Natural killer cell (primary cell): Measurements from ENCODE around the gene TRAF3IP1. TPM values are rescaled to one million over a fixed set of nuclear protein-coding genes. Genes with fewer than 3 reads are reported as not detected.
A peak's percentile ranks its signal among the peaks of the same experiment; 100 is the strongest.

Experiments
- ATAC-seq, 3 donors: fragments of 150-1000 bp in 2 of 3; fragments of 200-7000 bp in 1 of 3; cut with Tn5 transposase; 1 replicate in 1 of 3; 2 replicates in 2 of 3; pipeline ENCODE4 v1.10.0; 2021; ENCODE audit warnings: mild to moderate bottlenecking in 2 of 3, moderate library complexity in 2 of 3
- DNase-seq, 2 donors: peaks; one replicate each; pipeline versions ENCODE4 v3.0.0 to v3.0.0-alpha.2; 2013 to 2021; ENCODE audit warnings: mixed read lengths in 1 of 2
- H3K27ac ChIP-seq: one replicate; pipeline ENCODE4 v1.5.1; 2013; ENCODE audit warnings: mild to moderate bottlenecking, low read length
- H3K27me3 ChIP-seq: one replicate; pipeline ENCODE4 v1.6.1; 2013; ENCODE audit warnings: low read length; ENCODE audit not compliant: control insufficient read depth, insufficient read depth
- H3K36me3 ChIP-seq: one replicate; pipeline ENCODE4 v1.6.1; 2013; ENCODE audit warnings: low read length; ENCODE audit not compliant: control insufficient read depth, insufficient read depth
- H3K4me1 ChIP-seq: one replicate; pipeline ENCODE4 v1.6.1; 2013; ENCODE audit warnings: low read length; ENCODE audit not compliant: control insufficient read depth, insufficient read depth
- H3K4me3 ChIP-seq: one replicate; pipeline ENCODE4 v1.5.1; 2013; ENCODE audit warnings: low read length
- H3K9me3 ChIP-seq: one replicate; pipeline ENCODE4 v1.6.1; 2013; ENCODE audit warnings: low read length; ENCODE audit not compliant: control insufficient read depth, insufficient read depth
- H3K27ac Mint-ChIP-seq, 2 donors: one replicate each; pipeline ENCODE4 v1.8.0; 2022; ENCODE audit warnings: mild to moderate bottlenecking in 2 of 2, mixed read lengths in 2 of 2, moderate library complexity in 1 of 2
- H3K27me3 Mint-ChIP-seq, 2 donors: one replicate each; pipeline ENCODE4 v1.8.0; 2022; ENCODE audit warnings: low read depth in 2 of 2, mixed read lengths in 2 of 2
- H3K36me3 Mint-ChIP-seq: one replicate; pipeline ENCODE4 v1.8.0; 2022; ENCODE audit warnings: mixed read lengths
- H3K4me1 Mint-ChIP-seq, 2 donors: one replicate each; pipeline ENCODE4 v1.8.0; 2022; ENCODE audit warnings: mixed read lengths in 2 of 2
- H3K4me3 Mint-ChIP-seq: one replicate; pipeline ENCODE4 v1.8.0; 2022; ENCODE audit warnings: mild to moderate bottlenecking, moderate library complexity, mixed read lengths
- H3K9me3 Mint-ChIP-seq, 2 donors: one replicate each; pipeline ENCODE4 v1.8.0; 2022; ENCODE audit warnings: mixed read lengths in 2 of 2
- WGBS: methylation state at CpG from one replicate; pipeline ENCODE4 v1.1.7; 2013; ENCODE audit warnings: missing lambda C conversion rate; ENCODE audit not compliant: insufficient coverage; 5-methylcytosine and 5-hydroxymethylcytosine counted together
- intact Hi-C: fragments of 100-400 bp; cut with micrococcal nuclease; formaldehyde crosslinking; loops from one replicate; pipeline ENCODE4 v1.14.2; 2022
- total RNA-seq, 4 donors: library from RNA; stranded (reverse); fragments of 120-200 nt in 1 of 4; gene quantifications; one replicate each; pipeline versions ENCODE4 v1.2.3 to v1.2.4, GENCODE V29; 2013 to 2022
- TF ChIP-seq, protein P1 (sequence below): fragments of 200-600 bp; IDR thresholded peaks from one replicate; pipeline ENCODE4 v1.8.0; 2022; ENCODE audit warnings: antibody characterized with exemption

The TRAF3IP1 gene
- total RNA-seq, 3 donors from 2014 or later (not counting 1 experiment from before 2014, with no cell fraction given): 9.7 to 11.9 (median 11.3) TPM

DNA sequence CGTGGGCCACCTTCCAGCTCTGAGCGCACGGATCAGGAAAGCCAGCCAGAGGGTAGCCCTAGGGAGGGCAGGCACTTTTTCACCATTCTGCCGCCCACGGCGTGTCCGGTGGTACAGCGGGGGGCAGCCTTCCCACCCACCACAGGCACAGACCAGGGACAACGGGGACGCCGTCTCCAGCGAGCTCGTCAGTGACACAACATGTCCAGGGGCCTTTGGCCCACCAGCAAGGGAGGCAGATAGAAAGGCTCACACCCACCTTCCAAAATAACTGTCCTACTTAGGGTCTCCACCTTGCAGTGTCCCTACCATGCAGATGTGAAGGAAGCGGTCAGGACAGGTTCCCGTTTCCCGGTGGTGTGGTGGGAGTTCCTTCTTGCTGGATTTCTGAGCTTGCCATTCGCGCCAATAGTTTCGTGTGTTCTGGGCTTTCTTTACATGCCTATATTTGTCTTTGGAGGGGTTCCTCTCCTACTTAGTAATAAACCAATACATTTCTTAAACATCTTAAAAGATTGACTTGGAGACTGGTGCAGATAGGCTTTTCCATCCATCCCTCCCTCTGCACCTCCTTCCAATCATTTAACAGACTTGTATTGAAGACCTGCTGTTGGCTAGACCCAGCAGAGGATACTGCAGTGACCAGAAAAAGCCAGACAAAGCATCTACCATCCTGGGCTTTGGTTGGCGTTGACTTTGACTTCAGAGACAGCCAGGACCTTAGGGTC, 107.3 kb downstream of the TRAF3IP1 start:
- 12% methylated on average over 20 of the region's 20 CpGs for WGBS
- Histone ChIP-seq H3K27ac (peak overlapping the region; percentile 58), H3K4me3 (peak overlapping the region; percentile 55), H3K36me3 (no peaks in the 10 kb centered on the region), H3K27me3 (no peaks in the 10 kb centered on the region), H3K4me1 (peaks cover 28% of the 10 kb centered on the region), H3K9me3 (no peaks in the 10 kb centered on the region)
- ATAC-seq (peak in 2 of 3 donors; percentile 1 to 3), DNase-seq (no peak)
- TF ChIP-seq, protein P1, sequence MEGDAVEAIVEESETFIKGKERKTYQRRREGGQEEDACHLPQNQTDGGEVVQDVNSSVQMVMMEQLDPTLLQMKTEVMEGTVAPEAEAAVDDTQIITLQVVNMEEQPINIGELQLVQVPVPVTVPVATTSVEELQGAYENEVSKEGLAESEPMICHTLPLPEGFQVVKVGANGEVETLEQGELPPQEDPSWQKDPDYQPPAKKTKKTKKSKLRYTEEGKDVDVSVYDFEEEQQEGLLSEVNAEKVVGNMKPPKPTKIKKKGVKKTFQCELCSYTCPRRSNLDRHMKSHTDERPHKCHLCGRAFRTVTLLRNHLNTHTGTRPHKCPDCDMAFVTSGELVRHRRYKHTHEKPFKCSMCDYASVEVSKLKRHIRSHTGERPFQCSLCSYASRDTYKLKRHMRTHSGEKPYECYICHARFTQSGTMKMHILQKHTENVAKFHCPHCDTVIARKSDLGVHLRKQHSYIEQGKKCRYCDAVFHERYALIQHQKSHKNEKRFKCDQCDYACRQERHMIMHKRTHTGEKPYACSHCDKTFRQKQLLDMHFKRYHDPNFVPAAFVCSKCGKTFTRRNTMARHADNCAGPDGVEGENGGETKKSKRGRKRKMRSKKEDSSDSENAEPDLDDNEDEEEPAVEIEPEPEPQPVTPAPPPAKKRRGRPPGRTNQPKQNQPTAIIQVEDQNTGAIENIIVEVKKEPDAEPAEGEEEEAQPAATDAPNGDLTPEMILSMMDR: no peak
- Mint-ChIP-seq H3K27me3 (no peaks in the 10 kb centered on the region), H3K36me3 (peaks cover 8% of the 10 kb centered on the region), H3K27ac (peak overlapping the region; percentile 90 to 91), H3K9me3 (no peaks in the 10 kb centered on the region), H3K4me1 (peaks cover 49 to 63% of the 10 kb centered on the region in 2 donors), H3K4me3 (peak overlapping the region; percentile 89)
- intact Hi-C loops: loop anchor here (2.0 kb wide), 3 partner anchors 21 to 139 kb away; partner anchors contain the start of gene PER2

DNA sequence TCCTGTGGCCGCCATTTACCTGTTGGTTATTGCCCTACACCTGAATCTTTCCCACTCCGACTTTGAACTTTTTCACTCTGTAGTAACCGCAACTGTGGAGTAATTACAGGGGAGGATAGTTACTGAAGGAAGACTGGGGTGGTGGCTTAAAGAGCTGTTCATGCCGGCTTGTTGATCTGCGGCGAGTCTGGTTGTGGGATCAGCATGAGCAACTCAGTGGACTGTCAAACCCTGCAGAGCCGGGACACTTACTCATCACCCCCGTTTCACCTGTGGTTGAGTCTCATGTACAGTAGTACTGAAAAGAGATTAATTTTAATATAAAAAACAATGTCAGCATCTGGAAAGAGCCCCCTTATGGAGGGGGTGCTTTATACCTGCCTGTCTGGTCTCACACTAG, 108.5 kb downstream of the TRAF3IP1 start:
- no peak overlapping the region for H3K27ac ChIP-seq
- H3K27me3 Mint-ChIP-seq: no peaks in the 10 kb centered on the region
- H3K9me3 Mint-ChIP-seq: no peaks in the 10 kb centered on the region
- no peak overlapping the region for H3K4me3 ChIP-seq
- H3K27ac Mint-ChIP-seq: peak overlapping the region; percentile 90 to 91
- H3K4me1 Mint-ChIP-seq: peaks cover 60 to 76% of the 10 kb centered on the region in 2 donors
- peaks cover 6% of the 10 kb centered on the region for H3K36me3 ChIP-seq
- ATAC-seq (no peak), DNase-seq (no peak)
- H3K4me3 Mint-ChIP-seq: no peak overlapping the region
- WGBS: over 99% methylated on average over 6 of the region's 8 CpGs
- peaks cover 28% of the 10 kb centered on the region for H3K4me1 ChIP-seq
- H3K9me3 ChIP-seq: no peaks in the 10 kb centered on the region
- TF ChIP-seq, protein P1: no peak
- H3K36me3 Mint-ChIP-seq: peaks cover 8% of the 10 kb centered on the region
- intact Hi-C loops: no loop called here
- no peaks in the 10 kb centered on the region for H3K27me3 ChIP-seq

DNA sequence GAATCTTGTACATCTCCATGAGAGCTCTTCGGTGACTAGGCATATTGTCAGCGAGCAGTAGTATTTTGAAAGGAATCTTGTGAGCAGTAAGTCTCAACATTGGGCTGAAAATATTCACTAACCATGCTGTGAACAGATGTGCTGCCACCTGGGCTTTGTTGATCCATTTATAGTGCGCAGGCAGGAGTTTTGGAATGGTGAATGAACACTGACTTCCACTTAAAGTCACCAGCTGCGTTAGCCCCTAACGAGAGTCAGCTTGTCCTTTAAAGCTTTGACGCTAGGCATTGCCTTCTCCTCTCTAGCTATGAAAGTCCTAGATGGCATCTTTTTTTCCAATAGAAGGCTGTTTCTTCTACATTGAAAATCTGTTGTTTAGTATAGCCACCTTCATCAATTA, 110.5 kb downstream of the TRAF3IP1 start:
- peaks cover 25% of the 10 kb centered on the region for H3K4me1 ChIP-seq
- TF ChIP-seq, protein P1: no peak
- H3K4me1 Mint-ChIP-seq: peaks cover 66 to 75% of the 10 kb centered on the region in 2 donors
- peaks cover 26% of the 10 kb centered on the region for H3K36me3 ChIP-seq
- no peaks in the 10 kb centered on the region for H3K9me3 Mint-ChIP-seq
- DNase-seq (no peak), ATAC-seq (no peak)
- no peak overlapping the region for H3K27ac ChIP-seq
- H3K27me3 Mint-ChIP-seq: no peaks in the 10 kb centered on the region
- no peaks in the 10 kb centered on the region for H3K27me3 ChIP-seq
- intact Hi-C loops: no loop called here
- H3K9me3 ChIP-seq: no peaks in the 10 kb centered on the region
- H3K4me3 ChIP-seq: no peak overlapping the region
- no peak overlapping the region for H3K4me3 Mint-ChIP-seq
- H3K36me3 Mint-ChIP-seq: peaks cover 13% of the 10 kb centered on the region
- 95% methylated on average over 6 of the region's 6 CpGs for WGBS
- H3K27ac Mint-ChIP-seq: peak overlapping the region; percentile 90 to 91
